ENCODE measurements around the gene TP53AIP1. TPM values are rescaled to one million over a fixed set of nuclear protein-coding genes. Genes with fewer than 3 reads are reported as not detected.
A peak's percentile ranks its signal among the peaks of the same experiment; 100 is the strongest.

The TP53AIP1 gene
- total and polyA plus RNA-seq, 10 of the 15 experiments (the other 5 are each of a cell fraction or from before 2014, with no cell fraction given), result 0.01 TPM; not detected in 9

DNA sequence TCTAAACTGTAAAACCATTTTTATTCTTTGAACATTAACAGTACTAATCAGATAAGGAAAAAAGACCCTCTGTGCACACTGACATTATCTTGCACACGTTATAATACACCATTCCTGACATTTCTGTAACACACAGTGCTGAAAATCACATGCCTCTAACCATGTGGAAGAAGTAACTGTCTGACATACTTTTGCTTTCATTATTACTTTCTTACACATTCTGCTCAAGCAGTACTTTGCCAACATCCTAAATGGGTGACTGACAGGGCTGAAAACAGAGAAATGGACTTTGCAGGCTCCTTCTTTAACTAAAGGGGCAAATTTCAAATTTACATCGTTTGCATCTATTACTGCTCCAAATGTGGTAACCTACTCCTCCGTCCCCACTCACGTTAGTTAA, 22.8 kb upstream of the TP53AIP1 start (continued):
- TF ChIP-seq E2F4 (IDR thresholded peaks at IDR 0.05; ENCODE audit: low read depth, low read length) (no peak), KAT2A (conservative IDR thresholded peaks at IDR 0.05; ENCODE audit: control insufficient read depth, low read depth, low read length) (no peak), YBX1 (IDR thresholded peaks at IDR 0.05) (no peak), PML (IDR thresholded peaks at IDR 0.05; ENCODE audit: low read length) (no peak), YY1 (IDR thresholded peaks at IDR 0.05; ENCODE audit: low read depth, low read length) (no peak), NR2C2 (IDR thresholded peaks at IDR 0.05; ENCODE audit: borderline replicate concordance, control insufficient read depth, insufficient read length, low read depth) (no peak), ZNF217 (IDR thresholded peaks at IDR 0.05) (0 out of 2 replicates have a peak, but pooled peaks have one; percentile 27), BRCA1 (IDR thresholded peaks at IDR 0.05; ENCODE audit: low read depth, low read length) (no peak), IRF4 (IDR thresholded peaks at IDR 0.05; ENCODE audit: low read depth, low read length) (0 out of 2 replicates have a peak, but pooled peaks have one; percentile 45), ZNF687 (IDR thresholded peaks at IDR 0.05) (no peak), NRF1 (conservative IDR thresholded peaks at IDR 0.05; ENCODE audit: low read depth, low read length) (no peak), ASH2L (IDR thresholded peaks at IDR 0.05; ENCODE audit: borderline replicate concordance, low read depth) (no peak), TAF1 (IDR thresholded peaks at IDR 0.05; ENCODE audit: borderline replicate concordance, low read depth, low read length) (no peak), CHD4 (IDR thresholded peaks at IDR 0.05) (no peak), POLR2A (IDR thresholded peaks at IDR 0.05; ENCODE audit: low read depth, low read length) (no peak), PBX3 (IDR thresholded peaks at IDR 0.05; ENCODE audit: insufficient replicate concordance, low read depth, low read length) (peak; percentile 80)
- TF ChIP-seq, protein P1, sequence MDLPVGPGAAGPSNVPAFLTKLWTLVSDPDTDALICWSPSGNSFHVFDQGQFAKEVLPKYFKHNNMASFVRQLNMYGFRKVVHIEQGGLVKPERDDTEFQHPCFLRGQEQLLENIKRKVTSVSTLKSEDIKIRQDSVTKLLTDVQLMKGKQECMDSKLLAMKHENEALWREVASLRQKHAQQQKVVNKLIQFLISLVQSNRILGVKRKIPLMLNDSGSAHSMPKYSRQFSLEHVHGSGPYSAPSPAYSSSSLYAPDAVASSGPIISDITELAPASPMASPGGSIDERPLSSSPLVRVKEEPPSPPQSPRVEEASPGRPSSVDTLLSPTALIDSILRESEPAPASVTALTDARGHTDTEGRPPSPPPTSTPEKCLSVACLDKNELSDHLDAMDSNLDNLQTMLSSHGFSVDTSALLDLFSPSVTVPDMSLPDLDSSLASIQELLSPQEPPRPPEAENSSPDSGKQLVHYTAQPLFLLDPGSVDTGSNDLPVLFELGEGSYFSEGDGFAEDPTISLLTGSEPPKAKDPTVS (IDR thresholded peaks at IDR 0.05; ENCODE audit: low read depth, low read length), result no peak
- TF ChIP-seq, protein P2, sequence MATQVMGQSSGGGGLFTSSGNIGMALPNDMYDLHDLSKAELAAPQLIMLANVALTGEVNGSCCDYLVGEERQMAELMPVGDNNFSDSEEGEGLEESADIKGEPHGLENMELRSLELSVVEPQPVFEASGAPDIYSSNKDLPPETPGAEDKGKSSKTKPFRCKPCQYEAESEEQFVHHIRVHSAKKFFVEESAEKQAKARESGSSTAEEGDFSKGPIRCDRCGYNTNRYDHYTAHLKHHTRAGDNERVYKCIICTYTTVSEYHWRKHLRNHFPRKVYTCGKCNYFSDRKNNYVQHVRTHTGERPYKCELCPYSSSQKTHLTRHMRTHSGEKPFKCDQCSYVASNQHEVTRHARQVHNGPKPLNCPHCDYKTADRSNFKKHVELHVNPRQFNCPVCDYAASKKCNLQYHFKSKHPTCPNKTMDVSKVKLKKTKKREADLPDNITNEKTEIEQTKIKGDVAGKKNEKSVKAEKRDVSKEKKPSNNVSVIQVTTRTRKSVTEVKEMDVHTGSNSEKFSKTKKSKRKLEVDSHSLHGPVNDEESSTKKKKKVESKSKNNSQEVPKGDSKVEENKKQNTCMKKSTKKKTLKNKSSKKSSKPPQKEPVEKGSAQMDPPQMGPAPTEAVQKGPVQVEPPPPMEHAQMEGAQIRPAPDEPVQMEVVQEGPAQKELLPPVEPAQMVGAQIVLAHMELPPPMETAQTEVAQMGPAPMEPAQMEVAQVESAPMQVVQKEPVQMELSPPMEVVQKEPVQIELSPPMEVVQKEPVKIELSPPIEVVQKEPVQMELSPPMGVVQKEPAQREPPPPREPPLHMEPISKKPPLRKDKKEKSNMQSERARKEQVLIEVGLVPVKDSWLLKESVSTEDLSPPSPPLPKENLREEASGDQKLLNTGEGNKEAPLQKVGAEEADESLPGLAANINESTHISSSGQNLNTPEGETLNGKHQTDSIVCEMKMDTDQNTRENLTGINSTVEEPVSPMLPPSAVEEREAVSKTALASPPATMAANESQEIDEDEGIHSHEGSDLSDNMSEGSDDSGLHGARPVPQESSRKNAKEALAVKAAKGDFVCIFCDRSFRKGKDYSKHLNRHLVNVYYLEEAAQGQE (IDR thresholded peaks at IDR 0.05; ENCODE audit: low read depth, low read length), result no peak
- TF ChIP-seq, protein P3, sequence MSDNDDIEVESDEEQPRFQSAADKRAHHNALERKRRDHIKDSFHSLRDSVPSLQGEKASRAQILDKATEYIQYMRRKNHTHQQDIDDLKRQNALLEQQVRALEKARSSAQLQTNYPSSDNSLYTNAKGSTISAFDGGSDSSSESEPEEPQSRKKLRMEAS (IDR thresholded peaks at IDR 0.05; ENCODE audit: low read depth, low read length), result peak; percentile 44; the same call in 1 of the 2 replicates

Measured in GM12878 (cell line).